Activated T-cell treated with anti-CD3 and anti-CD28 coated beads, Interleukin-2, amount 50 U/mL, for 4 hours (primary cell): ENCODE measurements around the gene EPAS1. TPM values are rescaled to one million over a fixed set of nuclear protein-coding genes. Genes with fewer than 3 reads are reported as not detected.
"Not testable (repeated sequence)": the region's sequence is repeated elsewhere in the genome, so short reads cannot be mapped to it uniquely, and the experiment has no call there.

Source experiments
- ATAC-seq, 2 donors: fragments of 200-7000 bp; cut with Tn5 transposase; one replicate each; pipeline ENCODE4 v1.10.0; 2021
- DNase-seq: peaks from one replicate; pipeline ENCODE4 v3.0.0-alpha.2; 2020
- H3K27me3 Mint-ChIP-seq: one replicate; pipeline ENCODE4 v1.8.0; 2021; ENCODE audit warnings: low read depth, mixed read lengths
- H3K36me3 Mint-ChIP-seq: one replicate; pipeline ENCODE4 v1.8.0; 2022; ENCODE audit warnings: mixed read lengths; ENCODE audit not compliant: insufficient read depth
- H3K4me1 Mint-ChIP-seq: one replicate; pipeline ENCODE4 v1.8.0; 2021; ENCODE audit warnings: low read depth, mixed read lengths
- H3K4me3 Mint-ChIP-seq: one replicate; pipeline ENCODE4 v1.8.0; 2021; ENCODE audit warnings: mild to moderate bottlenecking, moderate library complexity, mixed read lengths
- H3K9me3 Mint-ChIP-seq: one replicate; pipeline ENCODE4 v1.8.0; 2021; ENCODE audit warnings: mixed read lengths
- total RNA-seq, 3 donors: library from RNA; stranded (reverse); gene quantifications; one replicate each; pipeline ENCODE4 v1.2.1, GENCODE V29; 2021

Gene EPAS1
- total RNA-seq, 3 donors from 2014 or later: 7.0 to 15.5 (median 7.0) TPM

GRCh38 chr2:46385786-46386577 is 88.8 kb downstream of the EPAS1 start:
- no peaks in the 10 kb centered on the region for H3K36me3 Mint-ChIP-seq
- H3K4me1 Mint-ChIP-seq: no peaks in the 10 kb centered on the region
- H3K9me3 Mint-ChIP-seq: no peaks in the 10 kb centered on the region
- peaks cover 3% of the 10 kb centered on the region for H3K27me3 Mint-ChIP-seq
- ATAC-seq (no peak), DNase-seq (no peak)
- no peak overlapping the region for H3K4me3 Mint-ChIP-seq

- Mint-ChIP-seq H3K4me1 (no peaks in the 10 kb centered on the region), H3K36me3 (no peaks in the 10 kb centered on the region), H3K4me3 (no peak overlapping the region), H3K27me3 (peaks cover 3% of the 10 kb centered on the region), H3K9me3 (no peaks in the 10 kb centered on the region)
- DNase-seq (no peak), ATAC-seq (no peak)
Observed at GRCh38 chr2:46386763-46387162, 89.6 kb downstream of the EPAS1 start.

DNA sequence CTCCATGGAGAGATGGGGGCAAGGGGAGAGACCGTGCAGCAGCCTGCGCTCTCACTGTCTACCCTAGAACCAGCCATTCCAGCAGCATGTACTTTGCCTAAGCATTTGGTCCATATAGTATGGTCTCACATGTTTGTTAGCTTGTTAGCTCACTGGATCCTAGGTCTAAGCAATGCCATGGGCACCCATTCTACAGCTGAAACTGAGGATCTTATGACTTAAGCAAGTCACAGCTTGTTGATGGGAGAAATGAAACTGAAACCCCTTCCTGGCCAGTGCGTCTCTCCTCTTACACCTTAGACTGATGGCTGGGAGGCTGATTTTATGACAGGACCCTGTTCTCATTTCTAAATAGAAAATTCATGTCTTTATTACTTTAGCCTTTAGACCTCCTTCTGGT is 90.1 kb downstream of the EPAS1 start:
- DNase-seq (no peak), ATAC-seq (no peak)
- no peaks in the 10 kb centered on the region for H3K4me1 Mint-ChIP-seq
- H3K9me3 Mint-ChIP-seq: no peaks in the 10 kb centered on the region
- no peak overlapping the region for H3K4me3 Mint-ChIP-seq
- peaks cover 3% of the 10 kb centered on the region for H3K27me3 Mint-ChIP-seq
- no peaks in the 10 kb centered on the region for H3K36me3 Mint-ChIP-seq

DNA sequence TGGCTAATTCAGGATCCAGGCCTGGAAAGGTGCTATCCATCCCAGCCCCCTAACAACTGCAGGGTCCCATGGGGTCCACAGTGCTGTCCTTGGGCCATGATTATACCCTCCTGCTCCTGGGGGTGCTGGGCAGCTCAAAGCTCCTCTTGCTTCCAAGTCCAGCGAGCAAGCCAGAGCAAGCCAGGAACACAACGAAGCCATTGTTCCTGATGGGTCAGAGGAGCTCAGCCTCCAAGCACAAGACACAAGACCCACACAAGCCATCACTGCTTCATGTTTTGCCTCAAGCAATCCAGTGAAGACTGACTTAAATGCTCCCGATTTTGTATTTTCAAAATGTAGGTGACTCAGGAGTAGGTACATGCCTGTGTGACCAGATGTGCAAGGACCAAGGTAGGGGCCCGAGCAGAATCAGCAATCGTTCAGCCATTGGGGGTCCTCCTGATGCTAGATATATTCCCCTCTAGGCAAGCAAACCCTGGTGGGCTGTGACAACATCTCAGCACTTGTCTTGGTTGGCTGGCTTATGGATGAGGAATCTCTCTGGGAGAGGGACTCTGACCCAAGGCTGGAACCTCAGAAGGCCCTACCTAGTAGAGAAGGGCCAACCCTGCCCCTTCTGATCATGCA is 90.8 kb downstream of the EPAS1 start:
- ATAC-seq (no peak), DNase-seq (no peak)
- no peak overlapping the region for H3K4me3 Mint-ChIP-seq
- peaks cover 8% of the 10 kb centered on the region for H3K27me3 Mint-ChIP-seq
- no peaks in the 10 kb centered on the region for H3K9me3 Mint-ChIP-seq
- H3K36me3 Mint-ChIP-seq: no peaks in the 10 kb centered on the region
- H3K4me1 Mint-ChIP-seq: no peaks in the 10 kb centered on the region

GRCh38 chr2:46388881-46389280 is 91.7 kb downstream of the EPAS1 start:
- Mint-ChIP-seq H3K9me3 (no peaks in the 10 kb centered on the region), H3K27me3 (peaks cover 8% of the 10 kb centered on the region), H3K4me1 (no peaks in the 10 kb centered on the region), H3K36me3 (no peaks in the 10 kb centered on the region), H3K4me3 (no peak overlapping the region)
- ATAC-seq (no peak), DNase-seq (no peak)

DNA sequence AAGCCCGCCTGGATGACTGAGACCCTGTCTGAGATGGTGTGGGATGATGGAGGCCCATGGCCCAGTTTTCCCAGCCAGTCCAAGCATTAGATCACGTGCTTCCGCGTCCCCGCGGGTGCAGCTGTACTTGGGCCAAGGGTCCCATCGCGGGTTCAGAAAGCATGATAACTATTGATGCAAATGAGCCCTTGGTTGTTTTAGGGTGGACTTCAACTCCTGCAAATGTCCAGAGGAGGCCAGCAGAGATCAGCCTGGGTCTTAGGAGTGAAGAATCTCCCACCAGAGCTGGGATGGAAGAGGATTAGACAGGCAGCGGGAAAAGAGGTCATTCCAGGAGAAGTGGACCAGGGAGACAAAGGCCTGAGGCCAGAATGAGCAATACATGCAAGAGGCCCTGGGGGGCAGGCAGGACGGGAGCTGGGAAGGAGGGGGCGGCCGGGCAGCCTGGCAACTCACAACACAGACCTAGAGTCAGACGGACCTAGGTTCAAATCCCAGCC is 92.3 kb downstream of the EPAS1 start:
- H3K36me3 Mint-ChIP-seq: no peaks in the 10 kb centered on the region

GRCh38 chr2:46390036-46390435 is 92.8 kb downstream of the EPAS1 start:
- no peak for DNase-seq
- ATAC-seq: no peak
- peaks cover 8% of the 10 kb centered on the region for H3K27me3 Mint-ChIP-seq
- H3K4me1 Mint-ChIP-seq: no peaks in the 10 kb centered on the region
- no peak overlapping the region for H3K4me3 Mint-ChIP-seq
- H3K36me3 Mint-ChIP-seq: no peaks in the 10 kb centered on the region
- no peaks in the 10 kb centered on the region for H3K9me3 Mint-ChIP-seq

More for the DNA sequence above, 92.3 kb downstream of the EPAS1 start:
- DNase-seq (no peak), ATAC-seq (no peak)
- no peaks in the 10 kb centered on the region for H3K4me1 Mint-ChIP-seq
- peaks cover 8% of the 10 kb centered on the region for H3K27me3 Mint-ChIP-seq
- H3K4me3 Mint-ChIP-seq: no peak overlapping the region
- no peaks in the 10 kb centered on the region for H3K9me3 Mint-ChIP-seq

DNA sequence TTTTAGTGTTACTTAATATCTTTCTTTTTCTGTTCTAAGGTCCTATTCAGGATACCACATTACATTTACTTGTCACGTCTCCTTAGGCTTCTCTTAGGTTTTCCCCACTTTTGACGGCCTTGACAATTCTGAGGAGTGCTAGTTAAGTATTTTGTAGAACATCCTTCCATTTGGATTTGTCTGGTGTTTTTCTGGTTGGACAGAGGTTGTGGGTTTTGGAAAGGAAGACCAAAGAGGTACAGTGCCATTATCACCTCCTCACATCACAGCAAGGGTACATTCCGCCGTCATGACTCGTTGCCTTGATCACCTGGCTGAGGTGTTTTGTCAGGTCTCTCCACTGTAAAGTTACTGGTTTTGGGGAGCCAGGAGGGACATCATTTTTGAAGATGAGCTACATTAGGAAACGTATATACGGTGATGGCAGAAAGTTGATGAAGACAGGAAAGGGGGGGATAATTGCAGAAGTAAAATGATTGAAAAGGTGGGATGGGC is 93.7 kb downstream of the EPAS1 start:
- ATAC-seq (no peak), DNase-seq (no peak)
- Mint-ChIP-seq H3K36me3 (no peaks in the 10 kb centered on the region), H3K4me3 (no peak overlapping the region), H3K27me3 (peaks cover 8% of the 10 kb centered on the region), H3K9me3 (no peaks in the 10 kb centered on the region), H3K4me1 (no peaks in the 10 kb centered on the region)

GRCh38 chr2:46392561-46393346 is 95.5 kb downstream of the EPAS1 start:
- no peak for DNase-seq
- H3K9me3 Mint-ChIP-seq: no peaks in the 10 kb centered on the region
- H3K36me3 Mint-ChIP-seq: no peaks in the 10 kb centered on the region
- H3K4me3 Mint-ChIP-seq: no peak overlapping the region
- H3K4me1 Mint-ChIP-seq: no peaks in the 10 kb centered on the region
- ATAC-seq: no peak
- peaks cover 8% of the 10 kb centered on the region for H3K27me3 Mint-ChIP-seq

- DNase-seq (no peak), ATAC-seq (no peak)
- Mint-ChIP-seq H3K9me3 (no peaks in the 10 kb centered on the region), H3K36me3 (no peaks in the 10 kb centered on the region), H3K4me1 (no peaks in the 10 kb centered on the region), H3K4me3 (no peak overlapping the region), H3K27me3 (peaks cover 8% of the 10 kb centered on the region)
Observed at GRCh38 chr2:46393347-46393820, 96.2 kb downstream of the EPAS1 start.

- H3K36me3 Mint-ChIP-seq: no peaks in the 10 kb centered on the region
- ATAC-seq (no peak), DNase-seq (no peak)
- peaks cover 8% of the 10 kb centered on the region for H3K27me3 Mint-ChIP-seq
- no peaks in the 10 kb centered on the region for H3K4me1 Mint-ChIP-seq
- no peak overlapping the region for H3K4me3 Mint-ChIP-seq
- H3K9me3 Mint-ChIP-seq: no peaks in the 10 kb centered on the region
Observed at GRCh38 chr2:46393865-46394264, 96.7 kb downstream of the EPAS1 start.

DNA sequence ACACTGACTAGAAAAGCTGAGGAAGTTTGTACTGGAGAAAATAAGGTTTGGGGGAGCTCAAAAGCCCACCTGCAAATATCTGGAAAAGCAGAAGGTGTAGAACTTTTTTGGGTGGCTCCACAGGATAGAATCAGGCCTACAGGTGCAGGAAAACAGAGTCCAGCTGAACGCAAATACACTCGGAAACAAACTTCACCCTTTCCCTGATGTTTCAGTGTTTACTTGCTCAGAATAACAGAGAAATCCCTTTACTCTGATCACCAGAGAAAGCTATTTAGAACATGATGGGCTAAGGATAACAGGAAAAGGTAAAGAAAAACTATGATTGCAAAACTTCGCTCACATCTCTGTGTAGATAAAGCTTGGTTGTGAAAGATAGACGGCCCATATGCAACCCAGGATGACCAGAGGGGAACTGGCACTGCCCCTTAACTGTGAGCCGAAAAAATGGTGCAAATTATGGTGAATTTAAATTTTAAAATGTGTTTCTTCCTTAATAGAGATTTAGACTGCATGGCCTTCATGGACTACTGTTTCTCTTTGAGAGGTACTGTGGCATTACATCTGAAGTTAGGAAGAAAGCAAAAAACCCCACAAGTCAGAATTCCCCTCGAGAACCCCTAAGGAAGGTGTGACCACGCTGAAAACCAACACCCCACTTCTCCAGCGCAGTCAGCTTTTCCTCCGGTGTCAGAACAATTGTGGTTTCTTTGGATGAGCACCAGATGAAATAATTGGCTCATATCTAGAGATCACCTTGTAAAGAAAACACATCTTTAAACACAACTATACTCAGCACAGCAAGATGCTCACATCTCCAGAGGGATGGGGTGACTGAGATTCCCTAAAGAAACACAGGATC is 97.7 kb downstream of the EPAS1 start:
- H3K4me3 Mint-ChIP-seq: no peak overlapping the region
- ATAC-seq (peak in 1 of 2 donors; percentile 18), DNase-seq (no peak)
- no peaks in the 10 kb centered on the region for H3K4me1 Mint-ChIP-seq
- H3K36me3 Mint-ChIP-seq: no peaks in the 10 kb centered on the region
- peaks cover 5% of the 10 kb centered on the region for H3K27me3 Mint-ChIP-seq
- no peaks in the 10 kb centered on the region for H3K9me3 Mint-ChIP-seq

DNA sequence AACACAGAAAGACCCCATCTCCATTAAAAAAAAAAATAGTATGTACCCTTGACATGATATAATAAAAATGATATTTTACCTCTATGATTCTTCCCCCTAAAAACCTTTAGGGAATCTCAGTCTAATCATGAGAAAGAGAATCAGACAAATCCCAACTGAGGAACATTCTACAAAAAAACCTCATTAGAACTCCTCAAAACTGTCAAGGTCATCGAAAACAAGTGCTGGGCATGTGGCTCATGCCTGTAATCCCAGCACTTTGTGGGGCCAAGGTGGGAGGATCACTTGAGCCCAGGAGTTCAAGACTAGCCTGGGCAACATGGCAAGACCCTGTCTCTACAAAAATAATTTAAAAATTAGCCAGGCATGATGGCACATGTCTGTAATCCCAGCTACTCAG is 98.5 kb downstream of the EPAS1 start:
- not testable (repeated sequence) for H3K36me3 Mint-ChIP-seq, H3K4me1 Mint-ChIP-seq, H3K27me3 Mint-ChIP-seq, DNase-seq, H3K4me3 Mint-ChIP-seq, H3K9me3 Mint-ChIP-seq, ATAC-seq
